Chondrocyte (in vitro differentiated cells): Measurements from ENCODE around the gene RPL3. TPM values are rescaled to one million over a fixed set of nuclear protein-coding genes. Genes with fewer than 3 reads are reported as not detected.

Experiments used
- DNase-seq: peaks from one replicate; pipeline ENCODE4 v3.0.0; 2021; ENCODE audit warnings: mixed read lengths, low spot score
- H3K27ac Mint-ChIP-seq: one replicate; pipeline ENCODE4 v1.8.0; 2021; ENCODE audit warnings: mild to moderate bottlenecking, moderate library complexity, mixed read lengths; ENCODE audit not compliant: unreplicated experiment
- H3K27me3 Mint-ChIP-seq: 2 replicates; pipeline ENCODE4 v1.8.0; 2021; ENCODE audit warnings: low read depth, mixed read lengths
- H3K36me3 Mint-ChIP-seq: 2 replicates; pipeline ENCODE4 v1.8.0; 2021; ENCODE audit warnings: low read depth, mixed read lengths
- H3K4me1 Mint-ChIP-seq: 2 replicates; pipeline ENCODE4 v1.8.0; 2021; ENCODE audit warnings: low read depth, mild to moderate bottlenecking, mixed read lengths
- H3K4me3 Mint-ChIP-seq: one replicate; pipeline ENCODE4 v1.8.0; 2021; ENCODE audit warnings: mild to moderate bottlenecking, moderate library complexity, mixed read lengths; ENCODE audit not compliant: unreplicated experiment
- H3K9me3 Mint-ChIP-seq: 2 replicates; pipeline ENCODE4 v1.8.0; 2021; ENCODE audit warnings: low read depth, mixed read lengths
- total RNA-seq: library from RNA; stranded (reverse); gene quantifications from 3 replicates; pipeline ENCODE4 v1.2.1, GENCODE V29; 2021
- TF ChIP-seq, protein P1 (sequence below): fragments of 200-600 bp; sonication (generic); IDR thresholded peaks from 2 replicates; pipeline ENCODE4 v1.5.0; 2021; ENCODE audit warnings: antibody characterized with exemption, mild to moderate bottlenecking, moderate library complexity

The RPL3 gene
- total RNA-seq, 1 donor from 2014 or later: 1,326 TPM

GRCh38 chr22:39283322-39284141 is 35.9 kb downstream of the RPL3 start:
- TF ChIP-seq, protein P1, sequence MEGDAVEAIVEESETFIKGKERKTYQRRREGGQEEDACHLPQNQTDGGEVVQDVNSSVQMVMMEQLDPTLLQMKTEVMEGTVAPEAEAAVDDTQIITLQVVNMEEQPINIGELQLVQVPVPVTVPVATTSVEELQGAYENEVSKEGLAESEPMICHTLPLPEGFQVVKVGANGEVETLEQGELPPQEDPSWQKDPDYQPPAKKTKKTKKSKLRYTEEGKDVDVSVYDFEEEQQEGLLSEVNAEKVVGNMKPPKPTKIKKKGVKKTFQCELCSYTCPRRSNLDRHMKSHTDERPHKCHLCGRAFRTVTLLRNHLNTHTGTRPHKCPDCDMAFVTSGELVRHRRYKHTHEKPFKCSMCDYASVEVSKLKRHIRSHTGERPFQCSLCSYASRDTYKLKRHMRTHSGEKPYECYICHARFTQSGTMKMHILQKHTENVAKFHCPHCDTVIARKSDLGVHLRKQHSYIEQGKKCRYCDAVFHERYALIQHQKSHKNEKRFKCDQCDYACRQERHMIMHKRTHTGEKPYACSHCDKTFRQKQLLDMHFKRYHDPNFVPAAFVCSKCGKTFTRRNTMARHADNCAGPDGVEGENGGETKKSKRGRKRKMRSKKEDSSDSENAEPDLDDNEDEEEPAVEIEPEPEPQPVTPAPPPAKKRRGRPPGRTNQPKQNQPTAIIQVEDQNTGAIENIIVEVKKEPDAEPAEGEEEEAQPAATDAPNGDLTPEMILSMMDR: no peak
- peak; percentile 82 for DNase-seq
- Mint-ChIP-seq H3K4me3 (no peak overlapping the region), H3K4me1 (peaks cover 19% of the 10 kb centered on the region), H3K9me3 (no peaks in the 10 kb centered on the region), H3K27ac (no peak overlapping the region), H3K36me3 (peaks cover 2% of the 10 kb centered on the region), H3K27me3 (no peaks in the 10 kb centered on the region)

DNA sequence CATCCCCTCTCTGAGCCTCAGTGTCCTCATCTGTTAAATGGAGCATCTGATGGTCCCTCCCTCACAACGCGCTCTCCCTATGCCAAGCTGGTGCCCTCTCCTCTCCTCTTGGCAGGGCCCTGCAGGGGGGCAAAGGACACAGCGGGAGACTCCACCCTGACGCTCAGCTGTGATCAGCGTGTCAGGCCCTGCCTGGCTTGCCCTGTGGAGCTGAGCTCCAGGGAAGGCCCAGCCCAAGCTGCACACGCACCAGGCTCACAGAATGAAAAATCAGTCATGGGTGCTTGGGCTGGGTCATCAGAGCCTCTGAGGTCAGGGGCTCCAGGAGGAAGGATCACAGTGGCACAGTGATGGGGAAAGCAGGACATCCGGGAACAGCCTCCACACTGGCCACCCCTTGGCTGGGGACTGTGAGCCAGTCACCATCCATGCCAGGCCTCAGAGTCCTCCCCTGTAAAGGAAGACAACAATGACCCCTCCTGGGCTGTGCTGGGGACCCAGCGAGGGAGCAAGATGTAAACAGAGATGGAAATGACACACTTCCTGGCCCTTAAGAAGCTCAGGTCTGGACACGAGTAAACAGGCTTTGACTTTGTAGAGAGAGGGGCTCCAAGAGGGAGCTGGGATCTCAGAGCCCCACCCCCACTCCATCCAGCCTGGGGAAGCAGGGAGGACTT is 36.6 kb downstream of the RPL3 start:
- Mint-ChIP-seq H3K4me1 (peaks cover 19% of the 10 kb centered on the region), H3K4me3 (no peak overlapping the region), H3K9me3 (no peaks in the 10 kb centered on the region), H3K27me3 (no peaks in the 10 kb centered on the region), H3K27ac (no peak overlapping the region), H3K36me3 (peaks cover 2% of the 10 kb centered on the region)
- TF ChIP-seq, protein P1: peak; percentile 24
- peak; percentile 66 for DNase-seq

DNA sequence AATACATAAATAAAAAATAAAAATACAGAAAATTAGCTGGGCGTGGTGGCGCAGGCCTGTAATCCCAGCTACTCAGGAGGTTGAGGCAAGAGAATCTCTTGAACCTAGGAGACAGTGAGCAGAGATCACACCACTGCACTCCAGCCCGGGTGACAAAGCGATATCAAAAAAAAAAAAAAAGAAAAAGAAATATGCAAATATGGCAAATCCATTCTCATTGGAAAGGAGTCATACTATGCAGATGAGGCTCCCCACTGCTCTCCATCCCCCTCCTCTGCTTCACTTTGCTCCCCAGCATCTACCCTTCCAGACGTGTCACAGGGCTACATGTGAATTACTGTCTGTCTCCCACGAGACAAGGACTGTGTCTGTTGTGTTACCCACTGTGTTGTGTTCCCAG is 38.3 kb downstream of the RPL3 start:
- TF ChIP-seq, protein P1: no peak
- Mint-ChIP-seq H3K4me3 (no peak overlapping the region), H3K27ac (no peak overlapping the region), H3K27me3 (no peaks in the 10 kb centered on the region), H3K9me3 (peaks cover 8% of the 10 kb centered on the region), H3K36me3 (peaks cover 2% of the 10 kb centered on the region), H3K4me1 (peaks cover 13% of the 10 kb centered on the region)
- DNase-seq: no peak

GRCh38 chr22:39280250-39280649 is 39.2 kb downstream of the RPL3 start:
- TF ChIP-seq, protein P1: no peak
- H3K4me3 Mint-ChIP-seq: no peak overlapping the region
- H3K27ac Mint-ChIP-seq: no peak overlapping the region
- no peaks in the 10 kb centered on the region for H3K36me3 Mint-ChIP-seq
- peaks cover 13% of the 10 kb centered on the region for H3K4me1 Mint-ChIP-seq
- H3K9me3 Mint-ChIP-seq: peaks cover 8% of the 10 kb centered on the region
- no peaks in the 10 kb centered on the region for H3K27me3 Mint-ChIP-seq
- DNase-seq: no peak

DNA sequence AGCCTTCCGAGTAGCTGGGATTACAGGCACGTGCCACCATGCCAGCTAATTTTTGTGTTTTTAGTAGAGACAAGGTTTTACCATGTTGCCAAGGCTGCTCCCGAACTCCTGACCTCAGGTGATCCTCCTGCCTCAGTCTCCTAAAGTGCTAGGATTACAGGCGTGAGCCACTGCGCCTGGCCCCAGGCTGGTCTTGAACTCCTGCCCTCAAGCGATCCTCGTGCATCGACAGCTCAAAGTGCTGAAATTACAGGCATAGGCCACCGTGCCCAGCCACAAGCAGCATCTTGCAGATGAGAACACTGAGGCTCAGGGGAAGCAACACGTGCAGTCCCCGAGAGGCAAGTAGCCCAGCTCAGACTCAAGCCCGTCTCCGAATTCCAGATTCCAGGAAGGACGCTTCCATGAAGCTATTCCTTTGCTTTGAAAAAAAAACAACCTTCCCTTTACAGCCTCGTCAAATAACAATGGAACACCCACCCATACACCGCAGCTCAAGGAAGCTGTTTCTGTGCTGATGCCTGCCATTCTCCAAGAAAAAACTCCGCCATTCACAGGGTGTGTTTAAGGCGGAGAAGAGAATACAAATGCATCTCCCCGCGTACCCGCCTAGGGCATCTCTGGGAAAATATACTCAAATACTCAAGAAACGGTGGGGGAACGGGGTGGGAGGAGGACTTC is 40.1 kb downstream of the RPL3 start:
- Mint-ChIP-seq H3K9me3 (peaks cover 8% of the 10 kb centered on the region), H3K27me3 (no peaks in the 10 kb centered on the region), H3K36me3 (no peaks in the 10 kb centered on the region), H3K4me3 (no peak overlapping the region), H3K4me1 (peaks cover 13% of the 10 kb centered on the region), H3K27ac (no peak overlapping the region)
- TF ChIP-seq, protein P1: no peak
- DNase-seq: no peak
